Heart left ventricle (tissue), 16 donors: Measurements from ENCODE around the gene INKA1. TPM values are rescaled to one million over a fixed set of nuclear protein-coding genes. Genes with fewer than 3 reads are reported as not detected.

Experiments
- ATAC-seq, 4 donors: fragments of 200-7000 bp; cut with Tn5 transposase; one replicate each; pipeline ENCODE4 v1.9.1; 2020 to 2022; ENCODE audit warnings: moderate library complexity in 4 of 4, mild to moderate bottlenecking in 3 of 4, moderate number of reproducible peaks in 1 of 4
- DNase-seq, 5 donors: peaks; one replicate each; pipeline ENCODE4 v3.0.0-alpha.2; 2020
- H3K27ac ChIP-seq, 12 donors: fragments of 200-600 bp; sonication (generic) in 4 of 12; one replicate each; pipeline versions ENCODE4 v1.5.0 to v1.8.0; 2016 to 2022; ENCODE audit warnings: mild to moderate bottlenecking in 2 of 12
- H3K27me3 ChIP-seq, 9 donors: fragments of 200-600 bp; sonication (generic) in 2 of 9; one replicate each; pipeline versions ENCODE4 v1.5.1 to v1.8.0; 2016 to 2022; ENCODE audit warnings: mild to moderate bottlenecking in 3 of 9
- H3K36me3 ChIP-seq, 9 donors: fragments of 200-600 bp; sonication (generic) in 2 of 9; one replicate each; pipeline versions ENCODE4 v1.5.0 to v1.8.0; 2018 to 2022; ENCODE audit warnings: mild to moderate bottlenecking in 2 of 9
- H3K4me1 ChIP-seq, 12 donors: fragments of 200-600 bp; sonication (generic) in 4 of 12; one replicate each; pipeline versions ENCODE4 v1.5.0 to v1.8.0; 2016 to 2022; ENCODE audit warnings: mild to moderate bottlenecking in 3 of 12
- H3K4me3 ChIP-seq, 12 donors: fragments of 200-600 bp; sonication (generic) in 4 of 12; one replicate each; pipeline versions ENCODE4 v1.5.0 to v1.8.0; 2017 to 2022; ENCODE audit warnings: mild to moderate bottlenecking in 9 of 12, moderate library complexity in 4 of 12
- H3K9me3 ChIP-seq, 12 donors: fragments of 200-600 bp; sonication (generic) in 4 of 12; one replicate each; pipeline versions ENCODE4 v1.5.0 to v1.8.0; 2016 to 2022; ENCODE audit warnings: mild to moderate bottlenecking in 1 of 12
- POLR2A ChIP-seq, 2 donors: fragments of 450-650 bp; IDR thresholded peaks; one replicate each; pipeline ENCODE4 v1.6.1; 2017; ENCODE audit warnings: antibody characterized with exemption in 2 of 2, mild to moderate bottlenecking in 2 of 2, moderate library complexity in 2 of 2
- WGBS, 4 donors: extraction: QIAGEN DNeasy Blood & Tissue Kit in 2 of 4; methylation state at CpG; one replicate each; pipeline versions ENCODE4 v1.1.5 to v1.1.7; 2013 to 2018; 5-methylcytosine and 5-hydroxymethylcytosine counted together
- intact Hi-C, 10 donors: fragments of 100-400 bp; cut with DNase I; formaldehyde crosslinking; loops; one replicate each; pipeline versions ENCODE4 v1.11.1 to v1.14.2; 2022
- polyA plus RNA-seq, 2 donors: library from polyadenylated mRNA; stranded (reverse); fragments of 200-250 nt; gene quantifications; one replicate each; pipeline ENCODE4 v1.2.3, GENCODE V29; 2013
- total RNA-seq, 9 donors: library from RNA; depleted of rRNA in 2 of 9; stranded (reverse); fragments of >200 nt in 2 of 9; fragmentation: NEBNext Ultra II Directional in 3 of 9; extraction: Animal tissue kit (Norgen Biotek cat#: 25700) in 3 of 9; gene quantifications; one replicate each; pipeline versions ENCODE4 v1.1.0 to v1.2.4, GENCODE V29; 2016 to 2023
- TF ChIP-seq, protein P1 (sequence below), 12 donors: fragments of 200-600 bp; sonication (generic) in 4 of 12; IDR thresholded peaks; one replicate each; pipeline versions ENCODE4 v1.5.0 to v1.8.0; 2018 to 2022; ENCODE audit warnings: antibody characterized with exemption in 12 of 12, mild to moderate bottlenecking in 5 of 12
- donor health status: ischemic (EF 13 %, LVEDD 7.1; RV severe dilation, severe dysfunction).
- donor health status: healthy with polysubstance abuse.
- donor health status: DM: no; HTN: yes; CAD: no.
- donor health status: DM: no; HTN: no; CAD: no.
- donor health status: ischemic (EF 25% LVEDD 6.9; RV normal size, moderate dysfunction).
- donor health status: ischemic (EF 25% LVEDD 5.7; RV mildly dilated, moderate dysfunction).
- donor health status: healthy.
- donor health status: DM: yes; HTN: yes; CAD: no.
- donor health status: ischemic (EF 35%, LVEDD 5.7; RV mildly dilated, moderate dysfunction).
- donor health status: nonischemic (EF 11% LVEDD 7.7; RV severe dilation, severe dysfunction).
- donor health status: DM: yes; HTN: yes; CAD: no.
- donor health status: PGD.
- donor health status: ischemic (EF 29% LVEDD 5.4; RV normal size, mild dysfunction).
- donor health status: nonischemic (EF 23%, LVEDD 6.1; RV moderate dilation, normal function).

INKA1 gene
- total and polyA plus RNA-seq, 11 donors, result 1.1 to 5.0 (median 3.3) TPM

DNA sequence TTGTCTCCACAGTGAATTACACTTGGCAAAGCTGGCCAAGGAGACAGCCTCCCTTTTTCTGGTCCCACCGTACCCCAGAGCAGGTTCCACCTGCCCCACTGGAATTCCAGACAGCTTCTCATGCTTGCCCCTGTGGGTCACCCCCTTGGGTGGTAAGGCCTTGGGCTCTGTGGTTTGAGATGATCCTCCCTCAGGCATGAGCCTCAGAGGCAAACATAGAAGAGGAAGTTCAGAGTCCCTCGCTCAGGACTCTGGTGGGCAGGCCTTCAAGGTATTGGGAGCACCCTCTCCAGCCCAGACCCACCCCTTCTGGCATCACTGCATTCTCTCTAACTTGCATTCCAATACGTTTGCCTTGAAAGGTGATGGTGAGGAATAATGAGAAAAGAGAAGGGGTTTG lies 28.3 kb downstream of the INKA1 start:
- TF ChIP-seq, protein P1, sequence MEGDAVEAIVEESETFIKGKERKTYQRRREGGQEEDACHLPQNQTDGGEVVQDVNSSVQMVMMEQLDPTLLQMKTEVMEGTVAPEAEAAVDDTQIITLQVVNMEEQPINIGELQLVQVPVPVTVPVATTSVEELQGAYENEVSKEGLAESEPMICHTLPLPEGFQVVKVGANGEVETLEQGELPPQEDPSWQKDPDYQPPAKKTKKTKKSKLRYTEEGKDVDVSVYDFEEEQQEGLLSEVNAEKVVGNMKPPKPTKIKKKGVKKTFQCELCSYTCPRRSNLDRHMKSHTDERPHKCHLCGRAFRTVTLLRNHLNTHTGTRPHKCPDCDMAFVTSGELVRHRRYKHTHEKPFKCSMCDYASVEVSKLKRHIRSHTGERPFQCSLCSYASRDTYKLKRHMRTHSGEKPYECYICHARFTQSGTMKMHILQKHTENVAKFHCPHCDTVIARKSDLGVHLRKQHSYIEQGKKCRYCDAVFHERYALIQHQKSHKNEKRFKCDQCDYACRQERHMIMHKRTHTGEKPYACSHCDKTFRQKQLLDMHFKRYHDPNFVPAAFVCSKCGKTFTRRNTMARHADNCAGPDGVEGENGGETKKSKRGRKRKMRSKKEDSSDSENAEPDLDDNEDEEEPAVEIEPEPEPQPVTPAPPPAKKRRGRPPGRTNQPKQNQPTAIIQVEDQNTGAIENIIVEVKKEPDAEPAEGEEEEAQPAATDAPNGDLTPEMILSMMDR (IDR thresholded peaks at IDR 0.05), result no peak
- no peak for TF ChIP-seq POLR2A (IDR thresholded peaks at IDR 0.05)
- WGBS, 4 donors, result 75 to 93% (median 83%) methylated on average over 3 of the region's 3 CpGs

DNA sequence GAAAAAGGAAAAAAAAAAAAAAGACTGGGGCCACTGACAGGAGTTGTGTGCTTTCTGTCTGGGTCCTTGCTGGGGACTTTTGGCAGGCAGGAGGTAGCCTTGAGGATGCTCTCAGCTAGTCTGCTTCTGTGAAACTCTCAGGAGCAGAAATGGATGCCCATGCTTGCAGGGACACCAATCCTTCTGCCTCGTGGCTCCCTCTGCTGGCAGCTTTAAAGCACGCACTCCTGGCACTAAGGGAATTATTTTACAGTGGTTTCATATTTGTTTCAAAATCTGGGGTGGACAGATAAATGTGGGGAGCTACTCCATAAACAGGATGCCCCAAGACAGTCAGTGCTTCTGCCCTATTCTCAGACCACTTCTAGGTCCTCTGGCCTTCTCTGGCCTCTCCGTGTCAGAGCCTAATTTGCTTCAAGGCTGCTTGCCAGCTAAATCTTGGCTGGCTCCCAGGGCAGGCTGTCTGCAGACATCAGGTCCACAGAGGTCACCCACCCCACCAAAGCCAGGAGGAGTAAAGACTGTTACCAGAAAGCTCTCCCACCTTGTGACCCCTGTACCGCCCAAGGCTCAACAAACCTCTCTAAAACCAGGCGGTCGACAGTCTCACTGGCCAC lies 36.2 kb downstream of the INKA1 start:
- peaks cover 5 to 34% (median 23%) of the 10 kb centered on the region in 12 donors for H3K4me1 ChIP-seq
- ATAC-seq (peak; percentile 66 to 88 (median 83)), DNase-seq (peak; percentile 80 to 88 (median 85))
- no peak for TF ChIP-seq POLR2A (IDR thresholded peaks at IDR 0.05)
- TF ChIP-seq, protein P1 (IDR thresholded peaks at IDR 0.05), result peak; percentile 81 to 97 (median 91)
- H3K4me3 ChIP-seq, result no peak overlapping the region
- peak overlapping the region in 9 of 12 donors; percentile 9 to 75 (median 42) for H3K27ac ChIP-seq
- WGBS, 4 donors, result 14 to 23% (median 22%) methylated on average over 4 to 6 of the region's 6 CpGs
- H3K9me3 ChIP-seq, result no peaks in the 10 kb centered on the region
- H3K27me3 ChIP-seq, result no peaks in the 10 kb centered on the region
- intact Hi-C loops, result loop anchor here (1.0 to 10.0 kb wide), 8 partner anchors 24 to 137 kb away; partner anchors contain the start of genes INKA1 (in 3 of the 10) and AMIGO3 (in 1 of the 10)
- H3K36me3 ChIP-seq, result no peaks in the 10 kb centered on the region

More for the DNA sequence above, 28.3 kb downstream of the INKA1 start:
- no peak for ATAC-seq
- H3K4me1 ChIP-seq, result no peaks in the 10 kb centered on the region
- intact Hi-C loops, result loop anchor here in 1 of 10 donors (10.0 kb wide), 1 partner anchor 117 kb away; the partner anchor contains the start of gene AMIGO3
- no peaks in the 10 kb centered on the region for H3K9me3 ChIP-seq
- H3K27ac ChIP-seq, result no peak overlapping the region
- no peak overlapping the region for H3K4me3 ChIP-seq
- H3K36me3 ChIP-seq, result peaks cover 0 to 4% (median 0%) of the 10 kb centered on the region in 9 donors
- no peaks in the 10 kb centered on the region for H3K27me3 ChIP-seq
- DNase-seq, result no peak

DNA sequence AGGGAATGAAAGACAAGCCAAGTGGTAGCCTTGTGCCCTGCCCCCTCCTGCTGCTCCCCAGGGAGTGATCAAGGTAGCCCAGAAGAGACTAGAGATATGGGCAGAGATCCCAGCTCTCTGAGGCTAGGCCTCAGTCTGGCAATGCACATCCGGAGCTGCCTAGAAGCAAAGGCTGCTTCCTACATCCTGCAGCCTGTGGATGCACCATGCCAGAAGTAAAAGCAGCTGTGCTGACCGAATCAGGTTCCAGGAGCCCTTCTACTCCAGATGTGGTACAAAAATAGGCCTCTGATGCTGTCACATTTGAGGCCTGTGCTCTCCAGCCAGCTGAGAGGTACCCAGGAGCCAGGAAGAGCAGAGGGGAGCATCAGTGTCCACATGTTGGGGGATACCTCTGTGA lies 37.3 kb downstream of the INKA1 start:
- Histone ChIP-seq H3K4me3 (no peak overlapping the region), H3K4me1 (peaks cover 5 to 34% (median 23%) of the 10 kb centered on the region in 12 donors), H3K27ac (peak overlapping the region in 6 of 12 donors; percentile 9 to 75 (median 44)), H3K9me3 (no peaks in the 10 kb centered on the region), H3K36me3 (no peaks in the 10 kb centered on the region), H3K27me3 (no peaks in the 10 kb centered on the region)
- 47 to 59% (median 51%) methylated on average over 1 to 2 of the region's 2 CpGs for WGBS, 4 donors
- ATAC-seq (peak in 2 of 4 donors; percentile 29 to 47), DNase-seq (peak in 2 of 5 donors; percentile 20 to 28)
- intact Hi-C loops, result loop anchor here (2.0 to 10.0 kb wide), 6 partner anchors 62 to 244 kb away; partner anchors contain the start of genes MST1R (in 3 of the 10) and RBM5 (in 1 of the 10)
- TF ChIP-seq, protein P1 (IDR thresholded peaks at IDR 0.05), result no peak
- TF ChIP-seq POLR2A (IDR thresholded peaks at IDR 0.05), result no peak

DNA sequence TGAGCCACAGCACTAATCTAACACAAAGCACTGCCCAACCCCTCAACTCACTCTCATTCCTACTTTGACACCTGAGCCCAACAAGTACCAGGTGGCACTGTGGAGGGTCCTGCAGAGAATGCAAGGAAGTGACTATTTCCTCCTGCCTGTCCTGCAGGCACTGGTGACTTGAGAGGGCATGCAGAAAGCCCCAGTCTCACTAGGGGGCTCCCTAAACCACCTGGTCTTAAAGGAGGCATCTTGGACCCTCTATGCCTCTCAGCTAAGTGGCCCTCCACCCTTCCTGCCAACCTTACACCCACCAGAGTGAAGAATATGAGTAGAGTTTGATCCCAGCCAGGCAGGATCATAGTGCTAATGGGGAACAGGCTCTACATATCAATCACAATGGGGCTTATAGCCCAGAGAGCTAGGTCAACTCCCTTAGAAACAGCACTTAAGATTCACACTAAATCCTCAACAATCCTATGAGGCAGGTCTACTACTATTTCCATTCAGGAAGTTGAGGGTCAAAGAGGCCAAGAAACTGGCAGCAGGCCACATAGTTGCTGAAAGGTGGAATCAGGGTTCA lies 38.1 kb downstream of the INKA1 start:
- peak in 1 of 4 donors; percentile 45 for ATAC-seq
- intact Hi-C loops, result loop anchor here (2.0 to 10.0 kb wide), 6 partner anchors 61 to 244 kb away; partner anchors contain the start of genes MST1R (in 3 of the 10) and RBM5 (in 1 of the 10)
- H3K4me1 ChIP-seq, result peaks cover 5 to 34% (median 23%) of the 10 kb centered on the region in 12 donors
- peak in 2 of 5 donors; percentile 13 to 29 for DNase-seq
- H3K4me3 ChIP-seq, result no peak overlapping the region
- H3K36me3 ChIP-seq, result peaks cover 0 to 7% (median 0%) of the 10 kb centered on the region in 9 donors
- no peaks in the 10 kb centered on the region for H3K9me3 ChIP-seq
- no peaks in the 10 kb centered on the region for H3K27me3 ChIP-seq
- H3K27ac ChIP-seq, result peak overlapping the region in 4 of 12 donors; percentile 33 to 75 (median 54)
- no peak for TF ChIP-seq POLR2A (IDR thresholded peaks at IDR 0.05)
- TF ChIP-seq, protein P1 (IDR thresholded peaks at IDR 0.05), result peak in 11 of 12 donors; percentile 11 to 59 (median 42)
